HG03066 (cell line): ENCODE results near the gene VPS54.

Experiments used
- ATAC-seq: cut with Tn5 transposase; IDR thresholded peaks from one replicate; pipeline ENCODE4 v1.9.1; 2021; ENCODE audit warnings: low read depth; ENCODE audit not compliant: unreplicated experiment

The VPS54 gene

DNA sequence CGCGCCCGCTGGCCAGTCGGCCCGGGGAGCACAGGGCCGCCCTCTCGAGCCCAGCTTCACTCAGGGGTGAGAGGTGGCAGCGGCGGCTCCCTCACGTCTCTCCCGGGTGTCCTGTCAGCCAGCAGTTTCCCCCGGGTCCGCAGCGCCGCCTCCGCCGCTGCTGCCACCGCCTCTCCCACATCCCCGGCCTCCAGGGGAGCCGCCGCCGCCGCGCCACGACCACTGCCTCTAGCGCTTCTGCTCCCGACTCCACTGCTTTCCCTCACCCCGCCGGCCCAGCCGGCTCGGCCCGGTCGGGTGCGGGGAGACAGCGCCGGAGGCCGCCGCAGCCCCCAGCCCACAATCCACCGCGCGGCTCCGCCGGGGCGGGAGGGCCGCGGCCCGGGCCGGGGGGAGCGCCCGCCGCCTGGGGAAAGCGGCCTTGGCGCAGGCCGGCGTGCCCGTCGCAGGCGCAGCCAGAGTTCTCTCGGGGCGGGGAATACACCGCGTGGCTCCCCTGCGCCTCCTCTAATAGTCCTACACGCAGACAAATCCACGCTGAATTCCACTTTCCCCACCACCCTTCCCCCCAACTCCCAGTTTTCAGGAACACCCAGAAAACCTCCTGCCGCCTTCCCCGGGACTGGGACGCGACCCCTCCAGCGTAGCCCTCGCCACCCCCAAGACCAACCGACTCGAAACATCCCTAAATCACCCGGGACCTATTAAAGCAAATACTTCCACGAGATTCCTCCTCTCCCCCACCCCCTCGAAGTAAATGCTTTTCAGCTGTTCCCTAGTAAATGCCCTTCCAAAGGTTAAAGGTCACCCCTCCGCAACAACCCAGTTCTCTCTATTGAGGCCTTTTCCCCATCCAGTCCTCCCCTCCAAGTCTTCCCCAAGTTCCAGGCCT, at the start of gene VPS54:
Gene VPS54 (minus strand): TSS at position 346 of the 892 bp plus-strand sequence. CDS start 35,429 bp downstream, outside the sequence.
- peak; percentile 52 for ATAC-seq

- no peak for ATAC-seq
Observed at GRCh38 chr2:64067326-64067725, 48.1 kb upstream of the VPS54 start.

GRCh38 chr2:64065516-64065915, 46.3 kb upstream of the VPS54 start:
- ATAC-seq = no peak

DNA sequence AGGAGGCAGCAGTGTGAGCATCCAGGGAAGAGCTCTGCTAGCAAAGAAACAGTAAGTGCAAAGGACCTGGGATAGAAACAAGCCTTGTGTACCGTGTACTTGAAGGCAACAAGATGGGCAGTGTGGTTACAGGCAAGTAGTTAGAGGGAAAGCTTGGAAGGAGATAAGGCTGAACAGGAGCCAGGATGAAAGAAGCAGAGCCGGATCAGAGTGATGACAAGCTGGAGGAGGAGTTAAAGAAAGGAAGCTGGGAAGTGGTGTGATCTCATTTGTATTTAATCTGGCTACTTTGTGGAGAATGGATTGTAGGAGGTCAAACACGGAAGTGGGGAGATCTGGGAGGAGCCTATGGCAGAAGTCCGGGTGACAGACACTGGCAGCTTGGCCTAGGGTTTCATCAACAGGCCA, 44.7 kb upstream of the VPS54 start:
- ATAC-seq = no peak

- ATAC-seq = no peak
Observed at GRCh38 chr2:64063454-64063853, 44.2 kb upstream of the VPS54 start.

GRCh38 chr2:64062840-64063239, 43.6 kb upstream of the VPS54 start:
- no peak for ATAC-seq

DNA sequence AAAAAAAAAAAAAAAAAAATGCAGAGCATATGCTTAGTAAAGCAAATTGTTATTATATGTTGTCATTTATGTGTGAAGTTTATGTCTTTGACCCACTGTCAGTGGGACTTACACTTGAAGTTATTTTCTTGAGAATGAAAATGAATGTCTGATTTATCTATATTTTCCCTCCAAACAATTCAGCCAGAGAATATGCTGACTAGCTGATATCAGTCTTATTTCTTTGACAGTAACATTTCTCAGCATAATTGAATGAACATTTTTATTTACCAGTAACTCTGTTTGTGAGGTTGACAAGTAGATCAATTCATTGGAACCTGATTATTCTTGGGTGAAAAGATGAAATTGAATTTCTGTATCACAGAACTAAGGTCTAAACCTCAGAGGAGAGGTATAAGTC, 40.0 kb upstream of the VPS54 start:
- no peak for ATAC-seq

- no peak for ATAC-seq
Observed at GRCh38 chr2:64056021-64056420, 36.8 kb upstream of the VPS54 start.

- no peak for ATAC-seq
Observed at GRCh38 chr2:64054161-64054915, 35.1 kb upstream of the VPS54 start.

- ATAC-seq = no peak
Observed at GRCh38 chr2:64052463-64053241, 33.4 kb upstream of the VPS54 start.

GRCh38 chr2:64049633-64050220, 30.5 kb upstream of the VPS54 start:
- ATAC-seq = peak; percentile 82

GRCh38 chr2:64045938-64046337, 26.7 kb upstream of the VPS54 start:
- no peak for ATAC-seq

GRCh38 chr2:64040161-64040560, 20.9 kb upstream of the VPS54 start:
- ATAC-seq = no peak

DNA sequence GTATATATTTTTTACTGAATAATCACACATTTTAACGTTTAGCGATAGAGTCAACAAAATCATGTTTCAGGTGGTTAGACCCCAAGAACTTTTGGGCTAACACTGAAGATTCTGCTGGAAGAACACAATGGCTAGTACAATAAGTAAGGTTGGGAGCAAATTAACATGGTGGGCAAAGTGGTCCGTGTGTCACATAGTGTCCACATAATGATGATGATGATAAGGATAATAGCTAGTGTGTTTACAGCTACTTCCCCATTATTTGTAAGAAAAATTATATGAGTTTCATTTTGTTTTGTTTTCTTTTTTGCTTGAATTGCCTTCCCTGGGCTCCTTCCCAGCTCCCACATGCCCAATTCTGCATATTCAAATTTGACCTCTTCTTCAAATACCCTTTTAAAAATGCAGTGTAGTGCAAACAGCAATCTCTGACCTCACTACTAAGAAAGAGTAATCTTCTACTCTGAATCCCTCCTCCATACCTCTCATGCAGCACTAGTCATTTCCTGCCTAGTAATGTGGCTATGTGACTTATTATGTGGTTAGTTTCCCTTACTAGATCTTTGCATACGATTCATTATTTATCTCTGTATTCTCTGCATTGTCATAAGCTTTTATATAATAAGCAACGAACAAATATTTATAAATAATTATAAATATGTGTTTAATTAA, 16.9 kb upstream of the VPS54 start:
- ATAC-seq = peak; percentile 94

DNA sequence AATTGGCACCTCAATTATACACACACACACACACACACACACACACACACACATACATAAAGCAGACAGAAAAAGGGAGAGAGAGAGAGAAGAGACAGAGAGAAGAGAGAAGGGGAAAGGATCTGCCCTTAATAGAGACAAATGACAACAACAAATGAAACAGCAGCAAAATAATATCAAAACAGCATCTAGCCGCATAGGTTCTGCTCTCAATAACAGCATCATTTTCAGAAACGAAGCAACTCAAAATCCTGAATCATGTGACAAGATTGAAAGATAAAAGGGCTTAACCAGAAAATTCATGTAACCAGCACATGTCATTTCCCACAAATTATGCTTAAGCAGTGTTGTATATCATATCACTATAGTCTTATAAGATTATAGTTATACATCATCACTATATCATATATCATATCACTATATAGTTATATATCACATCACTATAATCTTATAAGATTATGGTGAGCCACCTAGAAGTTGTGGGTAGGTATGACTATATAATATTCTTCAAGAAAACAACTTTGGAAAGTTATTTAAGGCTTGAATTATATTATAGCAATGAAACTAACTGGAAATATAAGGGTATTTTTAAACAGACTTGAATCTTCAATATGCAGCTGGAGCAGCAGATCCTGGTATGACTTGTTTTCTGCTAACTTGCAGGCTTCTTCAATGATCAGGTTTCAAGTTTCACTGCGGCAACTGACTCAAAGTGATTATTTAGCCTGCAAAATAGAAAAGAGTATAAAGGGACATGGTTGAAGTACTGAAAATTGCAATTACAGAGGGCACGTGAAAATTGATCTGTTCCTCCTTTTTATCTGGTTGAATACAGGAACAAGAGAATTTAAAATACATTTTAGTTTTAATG, 16.1 kb upstream of the VPS54 start:
- ATAC-seq = no peak

- no peak for ATAC-seq
Observed at GRCh38 chr2:64029116-64029665, 10.0 kb upstream of the VPS54 start.

- no peak for ATAC-seq
Observed at GRCh38 chr2:64025741-64026140, 6.5 kb upstream of the VPS54 start.

DNA sequence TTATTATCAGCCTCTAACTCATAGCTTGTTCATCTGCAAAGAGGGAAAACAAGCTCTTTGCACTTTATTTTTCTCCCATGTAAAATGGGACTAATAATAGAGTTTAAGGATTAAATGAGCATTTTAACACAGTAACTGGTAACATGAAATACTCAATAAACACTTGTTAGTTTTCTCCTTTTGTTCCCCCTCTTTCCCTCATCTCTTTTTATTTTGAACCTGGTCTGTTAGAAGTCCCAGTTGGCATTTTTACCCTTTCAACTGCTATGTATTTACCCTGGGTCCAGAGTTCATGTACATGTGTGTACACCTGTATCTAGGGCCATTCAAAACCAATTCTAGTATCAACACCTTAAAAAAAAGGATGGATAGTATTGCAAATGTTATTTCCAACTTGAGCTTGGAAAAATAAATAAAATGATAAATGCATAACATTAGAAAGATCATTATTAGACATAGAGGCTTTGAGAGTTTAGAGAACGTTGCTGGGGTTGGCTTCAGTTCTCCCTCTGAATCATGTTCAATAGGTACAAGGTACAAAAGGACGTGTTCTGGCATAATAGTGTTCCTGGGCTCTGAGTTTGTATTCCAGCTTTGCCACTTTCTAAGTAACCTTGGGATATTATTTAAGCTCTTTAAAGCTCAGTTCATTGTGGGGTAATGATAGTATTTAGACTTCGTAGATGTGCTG, 5.2 kb upstream of the VPS54 start:
- ATAC-seq = no peak
